Kidney glomerular epithelial cell (primary cell): Measurements from ENCODE around the gene ADAMTS17.

ENCODE experiments used
- DNase-seq: peaks from one replicate; lab custom pipeline; 2025; lab: John Stamatoyannopoulos, UW

ADAMTS17 gene

DNA sequence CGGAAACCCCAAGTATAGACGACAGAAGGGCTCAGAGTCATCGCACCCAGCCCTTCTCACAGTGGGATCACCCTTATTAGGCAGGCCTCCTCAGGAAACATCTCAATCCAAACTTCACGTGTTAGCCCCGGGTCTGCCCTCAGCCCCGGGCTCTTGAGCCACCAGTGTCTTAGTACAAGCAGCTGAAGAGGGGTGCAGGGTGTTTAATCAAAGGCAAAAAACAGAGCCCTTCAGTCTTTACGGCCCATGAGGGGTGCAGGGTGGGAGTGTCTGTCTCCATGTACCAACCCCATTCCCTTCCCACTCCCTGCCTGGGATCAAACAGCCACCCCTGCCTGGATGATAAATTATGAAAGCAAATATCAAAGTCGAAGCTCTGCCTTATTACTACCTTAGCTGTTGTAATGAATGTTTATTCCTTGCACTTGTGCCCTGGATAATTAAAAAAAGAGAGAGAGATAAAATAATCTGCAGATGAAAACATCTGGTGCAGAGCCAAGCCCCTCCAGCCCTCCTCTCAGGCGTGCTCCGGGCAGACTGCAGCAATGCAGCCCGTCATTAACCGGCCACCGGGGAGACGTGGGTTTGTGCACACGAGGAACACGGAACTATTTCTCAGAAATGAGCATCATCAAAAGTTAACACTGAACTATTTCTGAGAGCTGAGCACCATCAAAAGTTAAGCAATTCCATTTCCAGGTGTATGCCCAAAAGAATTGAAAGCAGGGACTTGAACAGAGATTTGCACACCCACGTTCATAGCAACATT lies 64.5 kb downstream of the ADAMTS17 start:
- no peak for DNase-seq

DNA sequence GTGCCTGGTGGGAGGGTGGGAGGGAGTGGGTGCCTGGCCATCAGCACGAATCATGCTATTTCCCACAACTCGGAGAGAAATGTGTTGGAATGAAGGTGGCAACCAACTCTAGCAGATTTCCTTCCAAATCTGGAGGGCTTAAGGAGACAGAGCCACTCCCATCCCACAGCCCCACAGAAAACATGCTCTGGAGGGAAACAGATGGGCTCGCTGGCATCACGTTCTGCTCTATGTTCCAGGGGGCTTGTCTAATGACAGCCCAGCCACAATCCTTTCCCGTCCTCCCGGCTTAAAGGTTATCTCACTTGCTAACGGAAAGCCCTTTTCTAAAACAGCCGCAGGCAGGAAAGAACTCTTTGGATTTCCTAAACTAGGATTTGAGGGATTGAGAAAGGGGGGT lies 65.3 kb downstream of the ADAMTS17 start:
- DNase-seq: no peak

DNA sequence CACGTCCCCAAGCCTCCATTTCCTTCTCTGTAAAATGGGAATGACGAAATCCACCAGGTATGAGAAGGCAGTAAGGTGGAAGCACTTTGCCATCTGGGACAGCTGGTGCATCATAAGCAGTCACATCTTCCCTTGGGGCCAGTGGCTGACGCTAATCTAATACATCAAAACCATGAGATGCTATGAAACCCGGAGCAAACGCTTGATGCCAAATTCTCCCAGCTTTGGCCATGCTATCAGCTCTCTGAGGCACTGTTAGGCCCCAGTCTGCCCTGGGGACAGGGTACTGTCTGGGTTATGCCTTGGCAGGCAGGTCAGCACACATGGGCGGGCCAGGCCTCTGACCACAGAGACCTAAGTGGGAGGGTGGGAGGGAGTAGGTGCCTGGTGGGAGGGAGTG lies 66.1 kb downstream of the ADAMTS17 start:
- no peak for DNase-seq

DNA sequence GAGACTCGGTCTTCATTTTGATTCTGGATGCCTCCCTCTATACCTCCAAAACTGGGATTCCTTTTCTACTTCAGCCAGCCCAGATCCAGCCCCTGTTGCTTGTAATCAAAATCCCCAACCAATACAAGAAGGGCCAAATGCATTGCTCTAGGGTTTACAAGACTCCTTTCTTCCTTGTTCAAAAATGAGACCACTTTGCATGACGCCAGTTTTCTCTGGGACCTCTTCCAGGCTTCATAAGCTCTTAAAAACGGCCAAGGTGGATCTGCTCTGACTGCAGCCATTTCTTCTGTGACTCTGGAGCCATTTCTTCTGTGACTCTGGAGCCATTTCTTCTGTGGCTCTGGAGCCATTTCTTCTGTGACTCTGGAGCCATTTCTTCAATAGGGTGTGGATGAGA lies 71.9 kb downstream of the ADAMTS17 start:
- no peak for DNase-seq

DNA sequence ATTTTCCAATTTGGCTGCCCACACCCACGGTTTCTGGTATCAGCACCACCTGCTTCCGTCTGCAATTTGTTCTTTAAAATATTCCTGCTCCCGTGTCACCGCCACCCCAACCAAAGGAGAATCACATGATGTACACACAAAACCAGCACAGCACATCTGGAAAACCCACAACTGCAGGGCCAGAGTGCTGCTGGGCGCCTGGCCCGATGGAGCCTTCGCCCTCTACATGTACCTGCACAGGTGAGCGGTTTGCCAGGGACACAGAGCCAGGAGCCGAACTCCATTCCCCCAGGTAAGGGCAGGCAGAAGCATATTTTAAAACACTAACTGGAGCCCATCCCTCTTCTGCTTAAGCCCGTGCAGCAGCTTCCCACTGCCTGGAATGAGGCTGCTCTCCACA lies 75.6 kb downstream of the ADAMTS17 start:
- no peak for DNase-seq

DNA sequence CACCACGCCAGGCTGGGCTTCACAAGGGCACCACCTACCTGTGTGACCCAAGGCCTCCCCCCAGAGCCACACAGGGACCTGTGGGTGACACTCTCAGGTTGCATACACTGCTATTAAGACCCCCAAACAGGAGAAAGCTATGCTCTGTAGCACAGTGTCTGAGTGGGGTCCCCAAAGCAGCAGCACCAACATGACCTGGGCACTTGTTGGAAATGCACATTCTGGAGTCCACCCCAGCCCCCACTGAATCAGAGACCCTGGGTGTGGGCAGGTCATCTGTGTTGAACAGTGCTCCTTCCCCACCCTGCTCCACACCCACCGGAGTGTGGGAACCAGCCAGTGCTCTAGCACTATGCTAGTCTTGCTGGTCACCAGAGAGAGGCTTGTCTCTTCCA lies 76.1 kb downstream of the ADAMTS17 start:
- no peak for DNase-seq

DNA sequence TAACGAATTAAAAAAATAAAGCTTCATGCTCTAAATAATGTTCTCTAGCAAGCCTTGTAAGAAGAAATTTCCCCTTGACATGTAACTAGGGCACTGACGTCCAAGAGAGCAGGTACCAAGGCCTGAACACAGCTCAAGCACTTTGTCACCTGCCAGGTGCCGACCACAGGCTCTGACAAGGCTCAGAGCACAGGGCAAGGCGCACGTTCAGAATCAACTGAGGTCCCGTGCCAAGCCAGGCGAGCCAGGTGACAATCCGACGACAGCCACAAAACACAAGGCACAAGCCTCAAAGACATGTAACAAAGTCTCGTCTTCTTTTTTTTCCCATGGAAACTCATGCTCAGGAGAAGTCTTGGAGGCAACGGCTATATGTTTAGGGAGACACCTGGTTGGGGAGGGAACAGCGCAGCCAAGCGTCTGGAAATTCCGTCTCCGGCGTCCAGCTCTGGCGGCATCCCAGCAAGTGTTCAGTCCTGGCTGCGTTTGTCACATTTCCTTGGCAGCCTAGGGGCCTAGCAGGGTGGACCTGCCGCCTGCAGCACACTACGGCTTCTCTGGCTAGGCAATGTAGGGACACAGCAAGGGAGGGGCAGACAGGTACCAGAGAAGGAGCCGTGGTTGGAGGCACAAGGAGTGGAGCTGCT lies 76.7 kb downstream of the ADAMTS17 start:
- no peak for DNase-seq

DNA sequence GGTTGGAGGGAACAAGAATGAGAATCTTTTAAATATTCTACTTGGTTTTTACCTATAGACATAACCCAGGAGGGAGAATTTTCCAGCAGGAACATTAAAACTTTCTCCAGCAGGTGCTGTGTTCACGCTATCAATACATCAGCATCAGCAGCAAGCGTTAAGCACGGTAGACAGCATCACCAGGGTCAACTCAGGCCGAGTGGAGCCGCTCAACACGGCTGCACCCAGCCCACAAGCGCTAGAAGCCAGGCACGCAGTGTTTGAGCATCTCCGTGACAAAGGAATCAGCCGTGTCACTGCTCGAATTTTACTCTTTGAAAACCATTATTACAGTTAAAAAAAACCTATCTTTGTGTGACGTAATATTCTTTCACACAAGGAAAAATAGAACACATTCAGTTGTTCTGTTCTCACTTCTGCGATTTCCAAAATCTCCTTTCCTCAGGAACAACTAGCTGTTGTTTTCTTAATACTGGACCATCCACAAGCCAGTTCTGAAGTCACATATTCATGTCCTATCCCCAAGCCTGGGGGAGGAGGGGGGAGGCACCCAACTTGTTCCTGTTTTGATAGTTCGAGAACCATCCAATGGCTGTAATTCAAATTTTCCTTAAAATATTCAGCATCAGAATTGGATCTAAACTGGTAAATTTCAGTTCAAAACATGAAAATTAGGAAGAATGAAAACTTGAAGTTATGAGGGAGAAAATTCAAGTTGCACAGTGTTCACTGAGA lies 77.9 kb downstream of the ADAMTS17 start:
- no peak for DNase-seq

DNA sequence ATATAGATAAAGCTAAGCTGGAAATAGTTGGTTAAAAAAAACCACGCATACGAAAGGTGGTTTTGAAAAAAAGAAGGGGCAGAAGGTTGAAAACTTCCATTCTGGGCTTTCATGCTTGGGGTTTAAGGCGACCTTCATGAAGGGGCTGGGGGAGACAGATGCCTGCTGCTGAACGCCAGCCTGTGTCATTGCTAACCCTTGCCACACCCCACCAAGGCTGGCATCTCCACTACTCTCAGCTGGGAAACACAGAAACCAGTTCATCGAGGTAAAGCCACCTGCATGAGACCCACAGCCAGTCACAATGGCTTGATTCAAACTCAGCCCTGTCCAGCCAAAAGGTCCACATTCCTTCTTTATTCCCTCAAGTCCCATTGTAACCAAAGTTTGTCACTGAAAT lies 78.7 kb downstream of the ADAMTS17 start:
- DNase-seq: no peak

DNA sequence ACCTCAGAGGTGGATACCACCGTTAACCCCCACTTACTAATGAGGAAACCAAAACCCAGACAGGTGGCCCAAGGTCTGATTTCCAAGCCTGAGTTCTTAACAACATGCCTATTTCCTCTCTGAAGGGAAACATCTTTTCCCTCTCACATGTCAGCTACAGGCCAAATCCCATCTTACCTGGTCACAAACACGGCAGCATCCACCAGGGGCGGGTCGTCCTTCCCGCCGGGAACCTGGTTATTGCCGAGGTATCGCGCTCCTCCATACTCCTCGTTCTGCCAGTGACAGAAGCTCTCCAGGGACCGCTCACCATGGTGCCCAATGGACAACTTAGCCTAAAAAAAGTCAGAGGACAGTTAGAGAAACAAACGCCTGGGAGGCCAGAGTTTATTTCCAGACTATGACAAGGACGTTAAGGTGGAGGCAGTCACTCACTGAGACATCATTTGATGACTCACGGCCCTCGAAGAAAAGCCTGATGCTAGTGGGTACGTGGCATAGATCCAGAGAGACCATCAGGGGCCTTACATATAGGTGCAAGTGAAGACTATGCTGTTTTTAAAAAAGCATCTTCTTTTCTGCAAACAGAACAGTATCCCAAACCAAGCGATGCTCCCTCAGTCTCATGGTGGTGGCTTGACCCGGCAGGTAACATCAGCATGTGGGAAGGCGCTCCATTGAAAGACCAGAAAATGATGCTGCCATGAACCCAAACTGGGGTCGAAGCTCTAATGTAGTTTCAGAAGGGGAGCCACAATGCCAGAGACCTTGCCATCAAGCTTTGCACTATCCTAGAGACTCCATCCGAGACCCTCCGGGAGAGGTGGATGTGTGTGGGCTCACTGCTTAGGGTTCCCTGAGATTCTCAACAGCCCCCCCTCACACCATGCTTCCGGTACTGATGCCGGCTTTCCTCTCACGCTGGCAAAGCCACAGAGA lies 80.2 kb downstream of the ADAMTS17 start:
- DNase-seq: no peak

DNA sequence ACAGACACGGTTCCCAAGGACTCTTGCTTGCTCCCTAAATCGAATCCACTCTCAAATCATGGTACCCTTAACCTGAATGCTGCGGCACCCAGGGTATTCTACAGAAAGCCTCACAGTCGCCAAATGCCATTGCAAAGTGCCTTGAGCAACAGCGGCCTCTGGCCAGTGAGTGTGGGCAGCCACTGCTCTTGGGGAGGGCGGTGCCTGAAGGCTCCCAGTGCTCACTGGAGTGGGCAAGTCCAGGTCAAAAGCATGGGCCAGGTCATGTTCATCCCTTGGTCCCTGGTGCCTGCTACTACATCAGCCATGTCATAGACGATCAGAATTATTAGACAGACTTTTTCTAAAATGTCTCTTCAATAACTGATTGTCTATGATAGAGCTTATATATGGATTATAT lies 82.5 kb downstream of the ADAMTS17 start:
- DNase-seq: no peak

DNA sequence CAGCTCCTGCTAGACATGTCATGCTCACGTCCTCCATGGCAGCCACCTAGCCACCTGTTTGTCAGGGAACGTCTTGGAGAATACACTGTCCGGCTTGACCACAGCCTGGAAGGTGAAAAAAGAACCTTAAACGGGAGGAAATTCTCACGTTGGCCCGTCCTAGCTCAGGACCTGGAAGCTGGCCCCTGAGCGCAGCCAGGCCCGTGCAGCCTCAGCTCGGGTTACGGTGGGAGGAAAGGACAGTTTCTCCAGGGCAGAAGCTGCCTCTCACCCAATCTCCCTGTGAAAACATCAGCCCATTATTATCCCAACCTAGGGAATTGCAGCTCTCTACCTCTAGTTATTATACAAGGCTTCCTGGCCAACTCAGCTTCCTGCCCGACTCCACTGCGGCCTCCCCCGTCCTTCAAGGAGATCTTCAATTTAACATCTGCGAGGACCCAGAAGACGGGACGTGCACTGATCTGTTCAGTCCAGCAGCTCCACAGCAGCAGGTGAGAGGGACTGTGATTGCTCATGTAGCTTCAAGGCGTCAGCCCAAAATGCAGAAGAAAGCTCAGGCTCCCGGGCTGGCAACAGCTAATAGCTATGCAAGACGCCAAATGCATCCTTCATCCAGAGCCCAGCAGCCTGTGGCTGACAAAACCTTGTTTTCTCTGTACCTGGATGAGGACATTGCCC lies 84.7 kb downstream of the ADAMTS17 start:
- DNase-seq: no peak

DNA sequence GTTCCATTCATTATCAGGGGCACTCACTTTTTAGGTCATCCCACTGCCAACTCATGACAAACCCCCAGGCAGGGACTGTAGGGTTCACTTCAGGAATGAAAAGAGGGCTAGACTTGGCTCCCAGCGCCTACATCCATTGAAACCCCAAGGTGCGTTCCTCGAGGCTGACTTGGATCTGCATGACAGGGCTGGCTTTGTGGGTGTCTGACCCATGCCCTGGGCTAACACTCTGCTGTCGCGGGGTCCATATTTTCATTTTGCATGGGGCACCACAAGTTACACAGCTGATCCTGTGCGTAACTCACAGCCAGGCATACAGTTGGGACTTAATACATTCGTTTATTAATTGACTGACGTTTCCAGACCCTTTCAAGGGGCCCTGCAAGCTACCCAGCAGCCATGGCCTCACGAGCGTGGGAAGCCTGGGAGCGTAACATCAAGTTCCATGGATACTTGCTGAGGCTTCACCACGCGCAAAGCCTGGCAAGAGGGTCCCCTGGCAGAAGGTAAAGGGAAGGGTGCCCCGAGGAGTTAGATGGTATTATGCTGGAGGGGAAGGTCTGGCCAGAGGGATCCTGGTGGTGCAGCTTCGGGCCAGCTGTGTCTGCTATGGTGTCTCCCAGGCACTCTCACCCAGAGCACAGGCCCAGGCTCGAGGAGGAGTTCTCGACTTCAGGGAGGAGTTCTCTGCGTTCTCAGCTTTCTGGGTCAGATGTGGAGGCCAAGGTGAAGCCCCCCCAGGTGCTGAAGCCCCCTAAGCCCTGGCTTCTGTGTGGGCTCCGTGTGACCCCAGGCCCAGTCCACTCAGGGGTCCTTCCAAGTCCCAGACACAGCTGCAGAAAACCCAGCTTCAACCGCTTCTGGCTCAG lies 85.4 kb downstream of the ADAMTS17 start:
- no peak for DNase-seq

DNA sequence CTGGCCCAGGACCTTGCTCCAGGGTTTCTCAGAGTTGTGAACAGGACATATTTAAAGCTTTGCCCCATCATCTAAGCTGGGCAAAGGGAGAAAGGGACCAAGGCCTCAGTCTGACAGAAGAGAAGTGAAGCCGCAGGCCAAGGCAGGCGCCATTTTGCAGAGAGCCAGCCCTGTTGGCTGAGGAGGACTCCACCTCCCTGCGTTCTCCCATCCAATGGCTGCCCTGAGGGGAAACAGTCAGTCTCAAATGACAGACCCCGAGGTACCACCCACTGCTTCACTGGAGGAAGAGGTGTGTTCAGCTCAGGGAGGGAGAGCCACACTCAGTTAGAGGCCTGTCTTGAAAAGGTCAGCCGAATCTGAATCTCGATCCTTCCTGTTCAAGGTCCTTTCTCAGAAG lies 86.1 kb downstream of the ADAMTS17 start:
- DNase-seq: no peak

DNA sequence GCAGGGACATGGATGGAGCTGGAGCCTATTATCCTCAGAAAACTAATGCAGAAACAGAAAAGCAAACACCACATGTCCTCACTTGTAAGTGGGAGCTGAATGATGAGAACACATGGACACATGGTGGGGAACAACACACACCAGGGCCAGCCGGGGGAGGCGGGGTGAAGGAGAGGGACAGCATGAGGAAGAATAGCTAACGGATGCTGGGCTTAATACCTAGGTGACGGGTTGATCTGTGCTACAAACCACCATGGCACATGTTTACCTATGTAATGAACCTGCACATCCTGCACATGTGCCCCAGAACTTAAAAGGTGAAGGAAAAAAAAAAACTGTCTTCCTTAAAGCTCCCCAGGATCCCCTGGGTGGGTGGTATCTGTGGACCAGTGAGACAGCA lies 87.1 kb downstream of the ADAMTS17 start:
- no peak for DNase-seq

DNA sequence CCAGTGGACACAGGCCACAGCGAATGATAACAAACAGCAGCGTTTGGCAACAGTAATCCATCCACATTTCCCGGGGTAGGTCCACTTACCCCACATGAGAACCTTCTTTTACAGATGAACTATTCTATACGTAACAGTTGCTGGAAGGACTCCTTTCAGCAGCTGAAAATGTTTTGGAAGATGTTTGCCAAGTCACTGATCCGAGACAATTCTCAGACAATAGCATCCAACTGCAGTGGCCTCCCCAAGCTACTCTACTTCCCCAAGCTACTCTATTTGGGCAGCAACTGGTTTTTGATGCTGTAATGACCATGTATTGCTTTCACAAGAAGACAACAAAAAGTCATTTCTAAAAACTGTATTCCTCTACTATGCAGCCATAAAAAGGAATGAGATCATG lies 87.5 kb downstream of the ADAMTS17 start:
- no peak for DNase-seq

DNA sequence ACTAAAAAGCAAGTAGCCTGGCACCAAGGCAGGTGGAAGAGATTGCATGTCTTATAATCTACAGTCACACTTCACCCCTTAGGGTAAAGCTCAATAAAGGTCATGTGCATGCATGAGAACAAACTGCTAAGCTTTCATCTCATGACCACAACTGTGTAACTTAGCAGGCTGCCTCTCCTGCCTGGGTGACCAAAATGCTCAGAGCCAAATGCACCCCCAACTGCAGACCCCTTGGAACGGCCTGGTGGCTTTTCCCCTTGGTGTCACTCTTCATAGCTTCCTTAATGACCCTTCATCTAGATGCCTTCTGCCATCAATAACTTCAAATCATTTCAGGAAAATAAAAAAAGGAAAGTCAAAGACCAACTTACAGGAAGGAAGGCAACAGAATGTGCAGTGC lies 88.1 kb downstream of the ADAMTS17 start:
- no peak for DNase-seq

DNA sequence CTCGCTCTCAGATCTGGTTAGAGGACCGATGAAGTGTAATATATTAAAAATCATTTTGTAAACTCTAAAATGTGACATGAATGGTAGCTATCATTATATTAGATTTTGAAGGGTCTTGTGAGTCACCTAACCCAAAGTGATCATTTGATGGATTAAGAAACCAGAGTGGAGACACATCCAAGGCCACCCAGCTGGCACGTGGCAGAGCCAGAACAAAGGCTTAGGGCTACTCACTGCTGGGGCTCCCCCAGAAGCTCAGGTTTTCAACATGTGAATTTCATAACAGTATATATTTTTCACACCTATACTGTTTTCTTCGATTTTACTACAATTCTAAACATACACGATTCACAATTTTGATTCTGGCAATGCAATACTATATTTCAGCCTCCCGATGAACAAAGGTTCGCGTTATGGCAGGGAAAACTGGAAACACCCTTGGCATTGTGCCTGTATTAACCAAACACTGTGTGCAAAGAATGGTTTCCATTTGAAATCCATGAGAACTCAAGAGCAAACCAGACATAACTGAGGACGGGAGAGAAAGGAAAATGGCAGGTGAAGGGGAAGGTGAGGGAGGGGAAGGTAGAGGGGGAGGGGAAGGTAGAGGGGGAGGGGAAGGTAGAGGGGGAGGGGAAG lies 88.9 kb downstream of the ADAMTS17 start:
- DNase-seq: no peak

DNA sequence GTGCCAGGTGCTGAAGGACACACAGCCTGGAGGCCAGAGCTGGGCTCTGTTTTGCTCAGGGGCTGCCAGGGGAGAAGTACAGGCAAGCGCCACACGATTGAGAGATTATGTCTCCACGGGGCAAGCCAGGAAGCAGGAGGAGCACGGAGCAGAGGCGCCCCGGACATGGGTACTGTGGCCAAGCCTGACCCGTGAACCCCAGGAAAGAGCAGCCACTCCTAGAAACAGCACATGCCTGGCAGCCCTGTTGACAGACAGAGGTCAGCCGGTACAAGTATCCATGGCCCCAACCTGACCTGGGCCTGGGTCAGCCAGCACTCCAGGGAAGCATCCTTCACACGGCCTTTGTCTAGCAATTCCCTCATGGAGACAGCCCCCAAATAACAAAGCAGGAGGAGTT lies 89.4 kb downstream of the ADAMTS17 start:
- no peak for DNase-seq

DNA sequence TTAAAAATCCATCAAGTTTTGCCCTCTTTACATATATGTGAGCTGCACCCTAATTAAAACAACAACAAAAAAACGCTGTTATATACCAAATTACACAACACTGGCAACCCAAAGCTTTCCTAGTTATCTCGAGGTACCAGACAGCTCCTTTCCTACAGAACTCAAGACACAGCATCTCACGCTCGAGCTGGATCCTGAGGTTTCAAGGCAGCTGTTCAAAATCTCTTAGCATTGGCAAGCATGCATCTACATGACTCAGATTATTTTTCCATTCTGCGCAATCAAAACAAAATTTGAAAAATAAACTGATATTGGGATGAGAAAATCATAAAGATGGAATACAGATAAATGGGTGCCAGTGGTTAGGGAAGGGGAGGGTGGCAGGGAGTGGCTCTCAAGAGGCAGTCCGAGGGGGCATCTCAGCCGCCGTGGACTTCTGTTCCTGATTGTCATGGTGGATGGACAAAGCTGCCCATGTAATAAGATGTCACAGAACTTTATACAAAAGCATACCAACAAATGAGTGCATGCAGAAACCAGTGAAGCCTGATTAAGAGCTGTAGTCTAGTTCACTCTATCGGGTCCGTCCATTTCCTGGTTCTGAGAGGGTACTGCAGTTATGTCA lies 91.5 kb downstream of the ADAMTS17 start:
- DNase-seq: no peak
